ENCODE data around the gene MPHOSPH6. TPM values are rescaled to one million over a fixed set of nuclear protein-coding genes. Genes with fewer than 3 reads are reported as not detected.

MPHOSPH6 gene
- total RNA-seq, 1 donor from 2014 or later = 24.3 TPM

DNA sequence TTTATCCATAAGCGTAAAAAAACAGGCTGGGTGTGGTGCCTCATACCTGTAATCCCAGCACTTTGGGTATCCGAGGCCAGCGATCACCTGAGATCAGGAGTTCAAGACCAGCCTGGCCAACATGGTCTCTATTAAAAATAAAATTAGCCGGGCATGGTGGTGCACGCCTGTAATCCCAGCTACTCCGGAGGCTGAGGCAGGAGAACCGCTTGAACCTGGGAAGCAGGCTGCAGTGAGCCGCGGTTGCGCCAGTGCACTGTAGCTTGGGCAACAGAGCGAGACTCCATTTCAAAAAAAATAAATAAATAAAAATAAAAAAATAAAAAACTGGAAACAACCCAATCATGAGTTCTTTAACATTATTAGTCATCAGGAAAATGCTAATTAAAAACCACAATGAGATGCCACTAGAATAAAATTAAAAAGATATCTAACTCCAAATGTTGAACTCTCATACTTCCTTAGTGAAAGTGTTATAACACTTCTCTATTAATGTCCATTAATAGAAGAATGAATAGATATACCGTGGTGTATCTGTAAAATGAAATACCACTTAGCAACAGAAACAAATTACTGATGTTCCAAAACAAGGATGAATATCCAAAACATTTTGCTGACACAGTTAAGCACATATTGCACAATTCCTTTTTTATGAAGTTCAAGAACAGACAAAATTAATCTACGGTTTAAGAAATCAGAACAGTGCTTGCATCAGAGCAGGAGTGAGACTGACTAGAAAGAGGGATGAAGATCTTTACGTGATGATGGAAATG lies 13.1 kb downstream of the MPHOSPH6 start:
- TF ChIP-seq CTCF (IDR thresholded peaks at IDR 0.05) = no peak
- Histone ChIP-seq H3K4me3 (no peak overlapping the region), H3K27me3 (ENCODE audit: low read depth) (no peaks in the 10 kb centered on the region), H3K36me3 (peaks cover 25% of the 10 kb centered on the region), H3K4me1 (no peaks in the 10 kb centered on the region), H3K27ac (peak overlapping the region; percentile 65), H3K9me3 (no peaks in the 10 kb centered on the region)
- ATAC-seq (peak; percentile 50 to 53), DNase-seq (no peak)
- intact Hi-C loops (cut with DNase I) = no loop called here

- intact Hi-C loops (cut with DNase I) = no loop called here
- H3K4me1 ChIP-seq = no peaks in the 10 kb centered on the region
- DNase-seq (no peak), ATAC-seq (no peak)
- no peak overlapping the region for H3K27ac ChIP-seq
- no peak overlapping the region for H3K4me3 ChIP-seq
- no peaks in the 10 kb centered on the region for H3K27me3 ChIP-seq (ENCODE audit: low read depth)
- no peak for TF ChIP-seq CTCF (IDR thresholded peaks at IDR 0.05)
- no peaks in the 10 kb centered on the region for H3K9me3 ChIP-seq
- peaks cover 24% of the 10 kb centered on the region for H3K36me3 ChIP-seq
Measured at GRCh38 chr16:82152641-82153112, 17.3 kb downstream of the MPHOSPH6 start.

DNA sequence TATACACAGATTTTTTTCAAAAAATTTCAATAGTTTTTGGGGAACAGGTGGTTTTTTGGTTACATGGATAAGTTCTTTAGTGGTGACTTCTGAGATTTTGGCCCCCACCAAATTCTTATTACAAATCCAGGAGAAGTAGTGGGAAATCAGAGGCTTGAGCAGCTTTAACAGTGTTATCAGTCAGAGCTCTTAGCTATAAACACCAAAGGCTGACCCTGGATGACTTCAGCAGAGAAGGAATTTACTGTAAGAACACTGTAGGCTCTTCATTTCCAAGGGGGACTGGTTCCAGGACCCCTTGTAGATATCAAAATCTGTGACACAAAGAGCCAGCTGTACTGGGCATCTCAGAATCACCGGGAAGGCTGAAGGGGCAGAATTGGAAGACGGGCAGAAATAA lies 17.8 kb downstream of the MPHOSPH6 start:
- H3K9me3 ChIP-seq = no peaks in the 10 kb centered on the region
- peaks cover 29% of the 10 kb centered on the region for H3K36me3 ChIP-seq
- no peaks in the 10 kb centered on the region for H3K4me1 ChIP-seq
- H3K27me3 ChIP-seq (ENCODE audit: low read depth) = no peaks in the 10 kb centered on the region
- H3K27ac ChIP-seq = no peak overlapping the region
- DNase-seq (no peak), ATAC-seq (no peak)
- no peak overlapping the region for H3K4me3 ChIP-seq
- intact Hi-C loops (cut with DNase I) = no loop called here
- TF ChIP-seq CTCF (IDR thresholded peaks at IDR 0.05) = no peak

GRCh38 chr16:82150549-82150948 lies 19.5 kb downstream of the MPHOSPH6 start:
- Histone ChIP-seq H3K4me3 (no peak overlapping the region), H3K27me3 (ENCODE audit: low read depth) (no peaks in the 10 kb centered on the region), H3K27ac (no peak overlapping the region), H3K4me1 (no peaks in the 10 kb centered on the region), H3K36me3 (peaks cover 33% of the 10 kb centered on the region), H3K9me3 (no peaks in the 10 kb centered on the region)
- ATAC-seq (no peak), DNase-seq (no peak)
- TF ChIP-seq CTCF (IDR thresholded peaks at IDR 0.05) = no peak
- intact Hi-C loops (cut with DNase I) = no loop called here

DNA sequence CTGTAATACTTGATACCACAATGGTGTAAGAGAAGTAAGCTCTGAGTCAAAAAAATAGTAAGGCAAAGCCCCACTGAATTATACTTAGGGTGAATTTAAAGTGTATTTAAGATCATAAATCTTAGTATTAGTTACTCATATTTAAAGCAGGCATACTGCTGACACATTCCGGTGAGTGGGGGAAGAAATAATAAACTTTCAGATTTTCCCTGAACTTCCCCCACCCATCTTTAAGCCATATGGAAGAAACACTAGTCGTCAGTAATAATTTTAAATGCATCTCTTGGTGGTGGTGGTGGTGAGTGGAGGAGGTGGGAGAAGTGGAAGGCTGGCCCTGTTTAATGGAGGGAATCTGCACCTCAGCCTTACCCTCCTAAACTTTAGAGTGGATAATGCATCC lies 20.5 kb downstream of the MPHOSPH6 start:
- Histone ChIP-seq H3K9me3 (no peaks in the 10 kb centered on the region), H3K4me1 (no peaks in the 10 kb centered on the region), H3K27ac (no peak overlapping the region), H3K27me3 (ENCODE audit: low read depth) (no peaks in the 10 kb centered on the region), H3K36me3 (peaks cover 33% of the 10 kb centered on the region), H3K4me3 (no peak overlapping the region)
- intact Hi-C loops (cut with DNase I) = no loop called here
- no peak for TF ChIP-seq CTCF (IDR thresholded peaks at IDR 0.05)
- DNase-seq (no peak), ATAC-seq (no peak)
